ENCODE data around the gene CRK.
A peak's percentile ranks its signal among the peaks of the same experiment; 100 is the strongest.
"Not testable (repeated sequence)": the region's sequence is repeated elsewhere in the genome, so short reads cannot be mapped to it uniquely, and the experiment has no call there.

CRK gene

GRCh38 chr17:1462164-1463112, 6.4 kb upstream of the CRK start:
- DNase-seq, result no peak

DNA sequence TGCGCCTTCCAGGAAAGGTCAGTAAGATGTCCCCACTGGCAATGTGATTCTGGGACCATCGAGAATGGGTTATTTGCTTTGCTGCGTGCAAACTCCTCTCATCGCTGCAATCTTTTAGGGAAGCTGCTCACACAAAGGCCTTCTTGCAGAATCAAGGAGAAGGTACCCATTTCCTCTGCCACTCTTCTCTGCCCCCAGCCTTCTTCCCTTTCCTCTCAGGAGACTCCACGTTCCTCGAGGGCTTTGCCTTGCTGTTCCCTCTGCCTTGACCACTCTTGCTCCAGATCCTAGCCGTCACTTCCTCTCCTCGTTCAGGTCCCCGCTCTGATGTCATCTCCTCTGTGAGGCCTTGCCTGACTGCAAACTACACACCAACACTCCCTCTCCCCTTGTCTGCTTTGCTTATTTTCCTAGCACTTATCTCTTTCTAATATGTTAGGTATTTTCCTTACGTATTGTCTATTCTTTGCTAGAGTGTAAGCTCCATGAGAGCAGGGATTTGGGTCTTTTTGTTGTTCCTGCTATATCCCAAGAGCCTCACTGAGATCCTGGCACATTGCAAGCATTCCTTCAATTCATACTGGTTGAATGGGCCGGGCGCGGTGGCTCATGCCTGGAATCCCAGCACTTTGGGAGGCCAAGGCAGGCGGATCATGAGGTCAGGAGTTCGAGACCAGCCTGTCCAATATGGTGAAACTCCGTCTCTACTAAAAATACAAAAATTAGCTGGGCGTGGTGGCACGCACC, 5.3 kb upstream of the CRK start:
- DNase-seq, result no peak

GRCh38 chr17:1460233-1460632, 4.2 kb upstream of the CRK start:
- peak; percentile 28 for DNase-seq

- DNase-seq, result peak; percentile 42
Observed at GRCh38 chr17:1455291-1455796, 688 bp downstream of the CRK start.

DNA sequence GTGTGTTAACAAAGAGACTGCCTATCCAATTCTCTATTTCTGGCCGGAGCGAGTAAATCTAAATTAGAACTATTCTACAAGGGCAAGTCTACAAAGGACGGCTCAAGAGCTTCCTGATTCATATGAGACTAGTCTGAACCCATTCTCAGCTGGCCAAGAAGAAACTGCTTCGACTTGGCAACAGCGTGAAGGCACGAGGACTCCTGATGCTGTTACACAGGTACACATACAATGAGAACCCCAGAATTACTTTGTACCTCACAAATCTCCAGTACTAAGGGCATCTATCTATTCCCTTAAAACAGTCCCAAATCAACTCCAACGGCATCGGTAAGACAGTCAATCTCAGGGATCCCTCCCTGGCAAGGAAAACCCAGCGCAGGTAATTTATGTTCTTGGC, 1.5 kb downstream of the CRK start:
- no peak for DNase-seq

DNA sequence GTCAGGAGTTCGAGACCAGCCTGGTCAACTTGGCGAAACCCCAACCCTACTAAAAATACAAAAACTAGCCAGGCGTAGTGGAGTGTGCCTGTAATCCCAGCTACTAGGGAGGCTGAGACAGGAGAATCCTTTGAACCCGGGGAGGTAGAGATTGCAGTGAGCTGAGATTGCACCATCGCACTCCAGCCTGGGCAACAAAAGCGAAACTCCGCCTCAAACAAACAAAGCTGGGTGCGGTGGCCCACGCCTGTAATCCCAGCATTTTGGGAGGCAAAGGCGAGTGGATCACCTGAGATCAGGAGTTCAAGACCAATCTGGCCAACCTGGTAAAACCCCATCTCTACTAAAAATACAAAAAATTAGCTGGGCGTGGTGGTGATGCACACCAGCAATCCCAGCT, 2.3 kb downstream of the CRK start:
- DNase-seq, result not testable (repeated sequence)

DNA sequence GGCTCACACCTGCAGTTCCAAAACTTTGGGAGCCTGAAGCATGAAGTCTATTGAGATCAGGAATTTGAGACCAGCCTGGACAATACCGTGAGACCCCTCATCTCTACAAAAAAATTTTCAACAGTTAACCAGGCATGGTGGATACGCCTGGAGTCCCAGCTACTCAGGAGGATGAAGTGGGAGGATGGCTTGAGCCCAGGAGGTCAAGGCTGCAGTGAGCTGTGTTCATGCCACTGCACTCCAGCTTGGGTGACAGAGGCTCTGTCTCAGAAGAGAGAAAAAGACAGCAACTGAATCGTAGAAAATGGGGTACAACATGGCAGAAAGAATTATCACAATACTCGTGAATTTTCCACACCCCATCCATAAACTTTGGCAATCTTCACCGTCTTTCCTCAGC, 3.2 kb downstream of the CRK start:
- DNase-seq, result no peak

DNA sequence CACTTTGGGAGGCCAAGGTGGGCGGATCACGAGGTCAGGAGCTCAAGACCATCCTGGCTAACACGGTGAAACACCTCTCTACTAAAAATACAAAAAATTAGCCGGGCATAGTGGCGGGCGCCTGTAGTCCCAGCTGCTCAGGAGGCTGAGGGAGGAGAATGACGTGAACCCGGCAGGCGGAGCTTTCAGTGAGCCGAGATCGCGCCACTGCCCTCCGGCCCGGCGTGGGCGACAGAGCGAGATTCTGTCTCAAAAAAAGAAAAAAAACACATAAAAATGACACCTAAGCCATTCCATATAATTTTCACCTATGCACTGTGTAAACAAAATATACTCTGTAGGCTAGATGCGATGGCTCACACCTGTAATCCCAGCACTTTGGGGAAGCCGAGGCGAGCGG, 5.8 kb downstream of the CRK start:
- DNase-seq, result not testable (repeated sequence)

GRCh38 chr17:1449412-1449967, 6.5 kb downstream of the CRK start:
- no peak for DNase-seq

GRCh38 chr17:1447052-1447451, 9.0 kb downstream of the CRK start:
- DNase-seq, result no peak

DNA sequence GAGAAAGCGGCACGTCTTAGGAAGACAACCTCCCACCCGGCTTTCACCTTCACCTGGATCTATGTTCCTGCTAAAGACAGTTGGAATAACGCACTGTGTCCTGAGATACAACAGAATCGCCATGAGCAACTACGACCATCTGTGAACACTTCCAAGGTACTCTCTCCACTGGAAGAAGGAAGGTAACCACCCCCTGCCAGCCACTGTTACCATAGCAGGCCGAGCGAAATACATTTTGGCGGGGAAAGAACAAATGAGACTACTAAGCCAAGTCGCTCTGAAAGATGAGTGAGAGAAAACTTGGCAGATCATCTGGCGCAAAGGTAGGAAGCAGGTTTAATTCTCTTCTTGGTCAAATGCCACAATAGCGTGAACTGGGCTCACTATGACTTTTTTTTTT, 9.8 kb downstream of the CRK start:
- DNase-seq, result no peak

DNA sequence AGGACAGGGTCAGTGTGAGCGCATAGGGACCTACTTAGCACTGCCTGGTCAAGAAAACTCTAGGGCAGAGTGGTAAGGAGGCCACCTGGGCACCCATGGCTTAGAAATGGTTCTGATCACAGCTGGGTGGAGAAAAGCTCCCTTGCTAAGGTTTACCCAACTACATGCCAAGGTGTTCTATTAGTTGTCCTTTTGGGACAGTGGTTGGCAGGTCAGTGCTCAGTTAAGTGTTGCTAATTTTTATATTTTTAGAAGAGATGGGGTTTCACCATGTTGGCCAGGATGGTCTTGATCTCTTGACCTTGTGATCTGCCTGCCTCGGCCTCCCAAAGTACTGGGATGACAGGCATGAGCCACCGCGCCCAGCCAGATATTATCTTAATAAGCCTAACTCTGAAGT, 10.3 kb downstream of the CRK start:
- not testable (repeated sequence) for DNase-seq

- not testable (repeated sequence) for DNase-seq
Observed at GRCh38 chr17:1442721-1443120, 13.3 kb downstream of the CRK start.

GRCh38 chr17:1442187-1442586, 13.8 kb downstream of the CRK start:
- no peak for DNase-seq

- DNase-seq, result no peak
Observed at GRCh38 chr17:1440921-1441320, 15.1 kb downstream of the CRK start.

DNA sequence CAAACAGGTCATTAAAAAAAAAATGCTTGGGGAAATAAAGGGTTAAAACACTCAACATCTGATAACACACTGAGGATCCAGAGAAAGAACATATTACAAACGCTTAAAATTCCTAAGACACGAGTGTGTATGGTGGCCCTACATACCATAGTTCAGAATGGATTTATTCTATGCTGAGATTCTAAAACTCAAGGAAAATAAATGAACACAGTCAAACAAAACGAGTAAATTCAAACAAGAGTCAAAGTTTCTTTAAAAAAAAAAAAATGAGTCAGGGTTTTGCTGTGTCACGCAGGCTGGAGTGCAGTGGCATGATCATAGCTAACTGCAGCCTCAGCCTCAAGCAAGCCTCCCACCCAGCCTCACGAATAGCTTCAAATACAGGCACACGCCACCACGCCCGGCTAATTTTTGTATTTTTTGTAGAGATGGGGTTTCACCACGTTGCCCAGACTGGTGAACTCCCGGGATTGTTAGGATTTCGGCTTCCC, 17.4 kb downstream of the CRK start:
- no peak for DNase-seq

- no peak for DNase-seq
Observed at GRCh38 chr17:1435326-1435725, 20.7 kb downstream of the CRK start.

- no peak for DNase-seq
Observed at GRCh38 chr17:1434150-1434549, 21.9 kb downstream of the CRK start.

DNA sequence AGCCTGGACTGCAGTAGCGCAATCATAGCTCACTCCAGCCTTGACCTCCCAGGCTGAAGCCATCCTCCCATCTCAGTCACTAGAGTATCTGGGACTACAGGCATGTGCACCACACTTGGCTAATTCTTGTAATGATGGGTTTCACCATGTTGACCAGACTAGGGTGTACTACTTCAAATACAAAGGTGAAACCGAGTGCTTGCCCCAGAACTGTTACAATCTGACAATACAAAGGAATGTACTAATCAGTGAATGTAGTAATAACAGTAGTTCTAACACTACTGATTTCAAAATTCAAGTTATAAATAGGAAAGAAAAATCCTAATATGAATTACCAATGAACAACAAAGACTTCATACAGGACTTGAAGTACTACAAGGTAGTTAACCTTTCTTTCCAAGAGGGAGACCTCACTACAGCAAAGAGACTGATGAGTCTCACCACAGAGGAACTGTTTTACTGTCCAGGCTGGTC, 24.4 kb downstream of the CRK start:
- no peak for DNase-seq

GRCh38 chr17:1423456-1424135, 32.4 kb downstream of the CRK start:
- DNase-seq, result no peak

DNA sequence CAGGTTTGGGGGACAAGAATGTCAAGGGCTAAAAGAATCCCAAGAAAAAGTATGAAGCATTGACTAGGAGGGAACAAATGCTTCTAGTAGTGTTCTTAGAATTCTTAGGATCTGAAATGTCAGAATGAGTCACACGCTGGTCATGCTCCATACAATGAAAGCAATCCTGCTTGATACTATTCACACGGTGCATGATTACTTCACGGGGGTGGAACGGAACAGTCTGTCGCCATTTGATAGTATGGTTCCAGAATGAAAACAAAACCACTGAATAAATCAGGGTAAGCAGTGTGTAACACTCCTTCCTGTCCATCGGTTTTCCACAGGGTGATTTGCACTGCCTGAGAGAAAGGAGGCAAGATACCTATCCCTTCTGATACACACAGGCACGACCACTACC, 33.1 kb downstream of the CRK start:
- peak; percentile 40 for DNase-seq

DNA sequence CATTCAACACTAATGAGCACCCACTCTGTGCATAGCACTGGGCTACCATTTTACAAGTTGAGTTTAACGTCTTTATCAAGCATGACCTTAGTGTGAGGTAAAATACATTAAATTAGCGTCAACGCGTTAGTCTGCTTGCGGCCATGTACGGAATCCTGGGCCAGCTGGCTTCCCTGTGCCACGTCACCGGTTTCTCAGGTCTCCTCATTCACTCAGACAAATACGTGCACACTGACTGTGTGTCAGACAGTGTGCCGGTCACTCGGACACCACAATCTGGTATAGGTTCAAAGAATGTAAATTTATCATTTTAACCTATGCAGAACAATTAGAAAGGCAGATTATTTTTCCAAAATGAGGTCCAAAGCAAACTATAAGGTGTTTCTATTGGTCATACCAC, 34.6 kb downstream of the CRK start:
- no peak for DNase-seq

GRCh38 chr17:1420981-1421380, 35.1 kb downstream of the CRK start:
- DNase-seq, result no peak

Measured in T1000 (cell line).